Right forelimb (tissue), 1 donor: ENCODE measurements around the gene TCF25.
A peak's percentile ranks its signal among the peaks of the same experiment; 100 is the strongest.
"Not testable (repeated sequence)": the region's sequence is repeated elsewhere in the genome, so short reads cannot be mapped to it uniquely, and the experiment has no call there.

Experiments
- DNase-seq: peaks from one replicate; pipeline ENCODE4 v3.0.0-alpha.2; 2018

Gene TCF25, protein sequence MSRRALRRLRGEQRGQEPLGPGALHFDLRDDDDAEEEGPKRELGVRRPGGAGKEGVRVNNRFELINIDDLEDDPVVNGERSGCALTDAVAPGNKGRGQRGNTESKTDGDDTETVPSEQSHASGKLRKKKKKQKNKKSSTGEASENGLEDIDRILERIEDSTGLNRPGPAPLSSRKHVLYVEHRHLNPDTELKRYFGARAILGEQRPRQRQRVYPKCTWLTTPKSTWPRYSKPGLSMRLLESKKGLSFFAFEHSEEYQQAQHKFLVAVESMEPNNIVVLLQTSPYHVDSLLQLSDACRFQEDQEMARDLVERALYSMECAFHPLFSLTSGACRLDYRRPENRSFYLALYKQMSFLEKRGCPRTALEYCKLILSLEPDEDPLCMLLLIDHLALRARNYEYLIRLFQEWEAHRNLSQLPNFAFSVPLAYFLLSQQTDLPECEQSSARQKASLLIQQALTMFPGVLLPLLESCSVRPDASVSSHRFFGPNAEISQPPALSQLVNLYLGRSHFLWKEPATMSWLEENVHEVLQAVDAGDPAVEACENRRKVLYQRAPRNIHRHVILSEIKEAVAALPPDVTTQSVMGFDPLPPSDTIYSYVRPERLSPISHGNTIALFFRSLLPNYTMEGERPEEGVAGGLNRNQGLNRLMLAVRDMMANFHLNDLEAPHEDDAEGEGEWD

DNA sequence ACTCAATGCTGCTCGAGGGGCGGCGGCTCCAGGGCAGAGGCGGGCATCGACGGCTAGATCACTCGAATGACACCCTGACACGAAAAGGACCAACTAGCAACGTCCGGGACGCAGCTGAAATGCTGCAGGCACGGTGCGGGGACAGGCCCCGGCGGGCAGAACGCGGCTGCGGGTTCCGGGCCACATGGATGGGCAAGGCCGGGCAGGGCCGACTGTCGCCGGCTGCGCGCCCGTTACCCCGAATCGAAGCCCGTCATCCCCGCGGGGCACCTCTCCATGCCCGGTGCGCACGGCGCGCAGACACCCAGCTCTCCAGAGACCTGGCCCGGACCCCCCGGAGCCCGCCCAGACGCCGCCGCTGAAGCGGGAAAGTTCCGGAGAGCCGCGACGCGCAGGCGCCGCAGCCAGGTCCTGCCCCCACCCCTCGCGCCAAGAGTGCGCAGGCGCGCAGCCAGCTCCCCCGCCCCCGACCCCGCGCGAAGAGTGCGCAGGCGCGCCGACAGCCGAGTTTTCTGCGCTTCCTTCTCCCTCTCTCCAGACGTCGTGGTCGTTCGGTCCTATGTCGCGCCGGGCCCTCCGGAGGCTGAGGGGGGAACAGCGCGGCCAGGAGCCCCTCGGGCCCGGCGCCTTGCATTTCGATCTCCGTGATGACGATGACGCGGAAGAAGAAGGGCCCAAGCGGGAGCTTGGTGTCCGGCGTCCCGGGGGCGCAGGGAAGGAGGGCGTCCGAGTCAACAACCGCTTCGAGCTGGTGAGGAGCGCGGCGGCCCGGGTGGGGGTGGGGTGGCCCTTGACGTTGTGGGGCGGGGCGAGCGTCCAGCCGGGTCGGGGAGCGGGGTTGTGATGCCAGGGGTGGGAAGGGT is at the start of gene TCF25:
TCF25 (plus strand) TSS at position 484 of the 863 bp plus-strand sequence; CDS start at position 560, 76 bp downstream.
- peak; percentile 96 for DNase-seq

DNA sequence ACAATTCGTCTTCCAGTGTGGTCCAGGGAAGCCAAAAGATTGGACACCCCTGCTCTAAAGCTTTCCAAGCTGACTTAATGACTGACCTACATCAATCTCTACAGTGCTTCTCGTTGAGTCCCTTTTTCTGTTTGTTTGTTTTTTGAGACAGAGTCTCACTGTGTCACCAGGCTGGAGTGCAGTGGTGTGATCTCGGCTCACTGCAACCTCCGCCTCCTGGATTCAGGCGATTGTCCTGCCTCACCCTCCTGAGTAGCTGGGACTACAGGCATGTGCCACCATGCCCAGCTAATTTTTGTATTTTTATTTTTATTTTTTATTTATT is 49.6 kb upstream of the TCF25 start:
- DNase-seq = not testable (repeated sequence)

- DNase-seq = no peak
These were observed 46.6 kb upstream of the TCF25 start for GRCh38 chr16:89826531-89827382.

GRCh38 chr16:89827383-89828198 is 45.8 kb upstream of the TCF25 start:
- DNase-seq = peak; percentile 55

GRCh38 chr16:89828199-89828869 is 45.1 kb upstream of the TCF25 start, which contains the start of gene SPIRE2:
Gene SPIRE2, plus strand, starts transcription at chr16:89828475. Its CDS starts 76 bp downstream, at chr16:89828551.
- DNase-seq = peak; percentile 86

GRCh38 chr16:89828870-89829629 is 44.3 kb upstream of the TCF25 start:
- no peak for DNase-seq

DNA sequence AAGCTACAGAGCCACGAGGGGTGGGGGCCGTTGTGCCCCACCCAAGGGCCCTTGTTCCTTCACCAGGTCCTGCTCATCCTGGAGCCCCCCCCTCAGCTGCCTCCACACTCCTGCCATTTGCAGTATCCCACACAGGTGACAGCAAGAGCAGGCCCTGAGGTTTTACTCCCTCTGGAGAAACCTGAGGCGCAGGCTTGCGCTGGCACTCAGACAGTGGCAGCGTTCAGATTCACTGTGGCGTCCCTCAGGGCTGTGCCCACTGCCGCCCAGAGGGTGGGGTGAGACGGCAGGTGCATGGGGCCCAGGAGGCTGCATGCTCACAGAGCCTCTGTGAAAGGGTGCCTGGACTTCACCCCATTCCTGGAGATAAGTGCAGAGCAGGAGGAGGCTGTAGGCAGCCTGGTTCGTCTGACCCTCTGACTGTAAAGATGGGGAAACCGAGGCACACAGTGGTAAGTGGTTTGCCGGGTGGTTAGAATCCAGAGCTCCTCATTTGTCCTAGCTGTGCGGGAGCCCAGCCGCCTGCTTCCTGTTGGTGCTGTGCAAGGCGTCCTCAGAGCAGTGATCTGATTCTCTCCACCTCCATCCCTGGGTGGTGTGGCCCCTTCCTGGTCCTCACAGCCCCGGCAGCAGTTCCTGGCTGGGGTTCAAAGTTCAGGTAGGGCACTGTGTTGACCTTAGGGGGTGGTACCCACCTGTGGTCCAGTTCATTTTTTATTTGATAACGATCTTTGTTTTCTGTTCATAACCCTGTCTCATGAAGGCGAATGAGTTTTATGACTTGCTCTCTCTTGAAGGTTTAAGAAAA is 43.6 kb upstream of the TCF25 start:
- DNase-seq = no peak

- DNase-seq = no peak
These were observed 41.5 kb upstream of the TCF25 start for GRCh38 chr16:89831810-89832328.

GRCh38 chr16:89833664-89834363 is 39.6 kb upstream of the TCF25 start:
- DNase-seq = not testable (repeated sequence)

DNA sequence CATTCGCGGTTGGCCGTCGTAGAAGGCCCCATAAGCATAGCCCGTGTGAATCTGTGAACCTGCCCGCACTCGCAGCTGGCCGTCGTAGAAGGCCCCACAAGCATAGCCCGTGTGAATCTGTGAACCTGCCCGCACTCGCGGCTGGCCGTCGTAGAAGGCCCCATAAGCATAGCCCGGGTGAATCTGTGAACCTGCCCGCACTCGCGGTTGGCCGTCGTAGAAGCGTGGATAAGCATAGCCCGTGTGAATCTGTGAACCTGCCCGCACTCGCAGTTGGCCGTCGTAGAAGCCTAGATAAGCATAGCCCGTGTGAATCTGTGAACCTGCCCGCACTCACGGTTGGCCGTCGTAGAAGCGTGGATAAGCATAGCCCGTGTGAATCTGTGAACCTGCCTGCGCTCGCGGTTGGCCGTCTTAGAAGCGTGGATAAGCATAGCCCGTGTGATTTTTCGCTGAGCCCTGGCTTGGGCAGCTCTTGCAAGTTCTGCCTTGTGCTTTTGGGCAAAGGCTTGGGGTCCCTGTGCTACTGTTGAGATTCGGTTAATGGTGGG is 38.5 kb upstream of the TCF25 start:
- not testable (repeated sequence) for DNase-seq

DNA sequence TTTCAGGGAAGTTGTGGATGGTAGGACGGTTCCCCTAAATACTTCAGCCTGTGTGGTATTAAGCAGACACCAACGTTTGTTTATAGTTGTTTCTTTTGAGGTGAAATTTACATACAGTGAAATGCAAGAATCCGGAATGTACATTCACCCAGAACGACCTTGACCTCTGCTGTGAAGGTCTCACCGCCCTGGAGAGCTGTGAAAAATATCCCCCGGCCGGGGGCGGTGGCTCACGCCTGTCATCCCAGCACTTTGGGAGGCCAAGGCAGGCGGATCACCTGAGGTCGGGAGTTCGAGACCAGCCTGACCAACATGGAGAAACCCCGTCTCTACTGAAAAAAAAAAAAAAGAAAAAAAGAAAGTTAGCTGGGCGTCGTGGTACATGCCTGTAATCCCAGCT is 36.9 kb upstream of the TCF25 start:
- DNase-seq = not testable (repeated sequence)

GRCh38 chr16:89837014-89837546 is 36.3 kb upstream of the TCF25 start:
- DNase-seq = no peak

- DNase-seq = no peak
These were observed 32.1 kb upstream of the TCF25 start for GRCh38 chr16:89841275-89841674.

DNA sequence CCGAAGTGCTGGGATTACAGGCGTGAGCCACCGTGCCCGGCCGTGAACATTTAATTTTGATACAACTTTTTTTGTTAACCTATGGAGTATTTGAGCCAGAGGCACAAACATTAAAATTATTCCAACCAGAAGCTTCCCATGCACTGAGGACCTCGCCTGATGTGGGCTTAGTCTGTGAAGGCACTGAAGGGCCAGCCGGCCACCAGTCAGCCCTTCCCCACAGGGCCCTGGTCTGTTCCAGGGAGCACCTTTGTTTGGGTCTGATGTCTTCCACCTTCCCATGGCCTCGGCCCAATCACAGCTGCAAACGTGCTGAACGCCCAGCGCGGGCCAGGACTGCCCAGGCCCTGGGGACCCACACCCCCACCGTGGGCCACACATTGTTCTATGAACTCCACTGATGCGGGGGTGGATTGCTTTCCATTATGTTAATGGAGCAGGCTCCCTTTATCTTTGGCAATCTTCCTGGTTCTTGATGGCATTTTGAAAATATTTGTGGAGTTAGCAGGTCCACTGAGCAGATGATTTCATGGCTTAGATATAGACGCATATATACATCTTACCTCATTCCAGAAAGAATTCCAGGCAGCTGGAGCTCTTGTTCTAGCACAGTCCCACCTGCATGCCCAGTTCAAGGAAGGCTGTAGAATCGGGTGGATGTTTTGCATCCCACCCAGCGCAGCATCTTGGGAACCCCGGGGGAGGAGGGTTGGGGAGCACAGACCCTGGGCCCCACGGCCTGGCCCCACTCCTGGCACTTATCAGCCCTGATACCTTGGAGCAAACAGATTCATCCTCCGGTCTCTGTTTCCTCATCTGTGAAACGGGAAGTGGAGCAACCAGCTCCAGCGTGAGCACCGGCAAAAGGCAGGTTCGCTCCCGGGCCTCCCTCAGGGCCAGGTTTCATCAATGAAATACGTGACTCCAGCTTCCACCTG is 30.7 kb upstream of the TCF25 start:
- no peak for DNase-seq

DNA sequence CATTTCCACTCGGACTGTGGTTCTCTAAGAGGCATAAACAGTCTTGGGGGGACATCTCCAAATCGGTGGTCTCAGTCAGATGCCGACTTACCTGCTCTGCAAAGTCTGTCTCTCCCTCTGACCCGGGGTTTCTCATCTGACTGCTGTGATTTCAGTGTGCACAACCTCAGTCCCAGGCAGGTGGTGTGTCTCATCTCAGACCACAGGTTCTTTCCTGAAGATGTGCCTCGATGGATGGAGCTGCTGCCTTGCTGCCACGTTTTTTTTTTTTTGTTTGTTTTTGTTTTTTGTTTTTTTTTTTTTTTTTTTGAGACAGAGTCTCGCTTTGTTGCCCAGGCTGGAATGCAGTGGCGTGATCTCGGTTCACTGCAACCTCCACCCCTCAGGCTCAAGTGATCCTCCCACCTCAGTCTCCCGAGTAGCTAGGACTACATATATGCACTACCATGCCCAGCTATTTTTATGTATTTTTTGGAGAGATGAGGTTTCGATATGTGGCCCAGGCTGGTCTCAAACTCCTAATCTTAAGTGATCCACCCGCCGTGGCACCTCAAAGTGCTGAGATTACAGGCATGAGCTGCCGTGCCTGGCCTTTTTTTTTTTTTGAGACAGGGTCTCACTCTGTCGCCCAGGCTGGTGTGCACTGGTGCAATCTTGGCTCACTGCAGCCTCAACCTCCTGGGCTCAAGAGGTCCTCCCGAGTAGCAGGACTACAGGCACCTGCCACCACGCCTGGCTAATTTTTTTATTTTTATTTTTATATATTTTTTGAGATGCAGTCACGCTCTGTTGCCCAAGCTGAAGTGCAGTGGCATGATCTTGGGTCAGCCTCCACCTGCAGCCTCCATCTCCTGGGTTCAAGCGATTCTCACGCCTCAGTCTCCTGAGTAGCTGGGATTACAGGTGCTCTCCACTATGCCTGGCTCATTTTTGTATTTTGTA is 29.7 kb upstream of the TCF25 start:
- DNase-seq = no peak
